ENCODE results near the gene TFDP2.

TFDP2 gene

DNA sequence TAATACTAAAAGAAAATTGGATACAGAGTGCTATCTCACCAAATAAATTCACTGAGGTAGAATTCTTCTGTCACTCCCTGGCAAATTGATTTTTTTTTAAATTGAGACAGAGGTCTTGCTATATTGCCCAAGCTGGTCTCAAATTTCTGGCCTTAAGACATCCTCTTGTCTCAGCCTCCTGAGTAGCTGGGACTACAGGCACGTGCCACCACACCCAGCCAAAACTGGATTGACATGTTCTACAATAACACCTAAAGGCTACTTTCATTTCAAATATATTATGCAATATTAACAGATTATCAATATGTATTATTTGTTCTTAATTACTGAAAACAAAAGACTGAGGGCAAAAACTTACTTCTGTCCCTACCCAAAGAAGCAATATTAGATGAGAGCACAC lies 36.7 kb downstream of the TFDP2 start:
- Histone ChIP-seq H3K4me1 (ENCODE audit: insufficient read depth, low read length, poor library complexity, severe bottlenecking) (peaks cover 14% of the 10 kb centered on the region), H3F3A (ENCODE audit: low read depth) (peaks cover 4% of the 10 kb centered on the region; the same call in 1 of the 2 replicates), H3K4me3 (ENCODE audit: low read length, poor library complexity, severe bottlenecking) (no peak overlapping the region), H3K9ac (ENCODE audit: low read depth, low read length, poor library complexity, severe bottlenecking) (no peak overlapping the region), H3K9me2 (replicated peaks; ENCODE audit: low read depth, low read length) (no peaks in the 10 kb centered on the region), H3K4me2 (ENCODE audit: low read depth, low read length, poor library complexity, severe bottlenecking) (no peak overlapping the region), H3K9me3 (ENCODE audit: insufficient read depth, low read depth, low read length) (no peaks in the 10 kb centered on the region), H3K79me2 (ENCODE audit: insufficient read depth, low read length) (peaks cover 45% of the 10 kb centered on the region), H3K27me3 (ENCODE audit: insufficient read depth, low read length, poor library complexity, severe bottlenecking) (no peaks in the 10 kb centered on the region), H4K20me1 (ENCODE audit: insufficient read depth, low read length, poor library complexity, severe bottlenecking) (no peaks in the 10 kb centered on the region), H2AFZ (ENCODE audit: low read length) (no peak overlapping the region), H3K36me3 (ENCODE audit: insufficient read depth, low read length) (no peaks in the 10 kb centered on the region)
- TF ChIP-seq EZH2phosphoT487 (IDR thresholded peaks at IDR 0.05; ENCODE audit: borderline replicate concordance): no peak
- TF ChIP-seq, protein P1, sequence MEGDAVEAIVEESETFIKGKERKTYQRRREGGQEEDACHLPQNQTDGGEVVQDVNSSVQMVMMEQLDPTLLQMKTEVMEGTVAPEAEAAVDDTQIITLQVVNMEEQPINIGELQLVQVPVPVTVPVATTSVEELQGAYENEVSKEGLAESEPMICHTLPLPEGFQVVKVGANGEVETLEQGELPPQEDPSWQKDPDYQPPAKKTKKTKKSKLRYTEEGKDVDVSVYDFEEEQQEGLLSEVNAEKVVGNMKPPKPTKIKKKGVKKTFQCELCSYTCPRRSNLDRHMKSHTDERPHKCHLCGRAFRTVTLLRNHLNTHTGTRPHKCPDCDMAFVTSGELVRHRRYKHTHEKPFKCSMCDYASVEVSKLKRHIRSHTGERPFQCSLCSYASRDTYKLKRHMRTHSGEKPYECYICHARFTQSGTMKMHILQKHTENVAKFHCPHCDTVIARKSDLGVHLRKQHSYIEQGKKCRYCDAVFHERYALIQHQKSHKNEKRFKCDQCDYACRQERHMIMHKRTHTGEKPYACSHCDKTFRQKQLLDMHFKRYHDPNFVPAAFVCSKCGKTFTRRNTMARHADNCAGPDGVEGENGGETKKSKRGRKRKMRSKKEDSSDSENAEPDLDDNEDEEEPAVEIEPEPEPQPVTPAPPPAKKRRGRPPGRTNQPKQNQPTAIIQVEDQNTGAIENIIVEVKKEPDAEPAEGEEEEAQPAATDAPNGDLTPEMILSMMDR (conservative IDR thresholded peaks at IDR 0.05; ENCODE audit: low read length): no peak

DNA sequence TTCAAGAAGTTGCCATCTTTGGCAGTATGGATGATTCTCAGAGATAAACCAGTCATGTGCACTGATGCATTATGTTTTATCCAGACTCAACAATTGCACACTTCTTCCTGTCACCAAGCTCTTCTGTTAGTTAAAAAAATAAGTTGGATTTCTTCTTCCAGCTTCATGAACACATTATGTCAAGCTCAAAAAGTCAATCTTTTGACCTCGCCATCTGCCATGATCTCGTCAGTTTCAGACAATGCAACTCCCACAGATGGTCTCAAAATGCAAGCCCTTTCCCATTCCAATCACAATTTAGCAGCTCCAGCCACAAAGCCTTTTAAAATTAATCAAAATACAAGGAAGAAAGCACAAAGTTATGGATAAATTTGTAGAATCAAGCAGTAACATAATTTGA lies 42.8 kb downstream of the TFDP2 start:
- Histone ChIP-seq H4K20me1 (ENCODE audit: insufficient read depth, low read length, poor library complexity, severe bottlenecking) (no peaks in the 10 kb centered on the region), H2AFZ (ENCODE audit: low read length) (no peak overlapping the region), H3K9me2 (replicated peaks; ENCODE audit: low read depth, low read length) (no peaks in the 10 kb centered on the region), H3K4me2 (ENCODE audit: low read depth, low read length, poor library complexity, severe bottlenecking) (no peak overlapping the region), H3K9me3 (ENCODE audit: insufficient read depth, low read depth, low read length) (no peaks in the 10 kb centered on the region), H3K9ac (ENCODE audit: low read depth, low read length, poor library complexity, severe bottlenecking) (no peak overlapping the region), H3K79me2 (ENCODE audit: insufficient read depth, low read length) (peaks cover 29% of the 10 kb centered on the region), H3K4me1 (ENCODE audit: insufficient read depth, low read length, poor library complexity, severe bottlenecking) (peaks cover 31% of the 10 kb centered on the region), H3K4me3 (ENCODE audit: low read length, poor library complexity, severe bottlenecking) (no peak overlapping the region), H3K36me3 (ENCODE audit: insufficient read depth, low read length) (no peaks in the 10 kb centered on the region), H3F3A (ENCODE audit: low read depth) (no peaks in the 10 kb centered on the region), H3K27me3 (ENCODE audit: insufficient read depth, low read length, poor library complexity, severe bottlenecking) (no peaks in the 10 kb centered on the region)
- no peak for TF ChIP-seq EZH2phosphoT487 (IDR thresholded peaks at IDR 0.05; ENCODE audit: borderline replicate concordance)
- TF ChIP-seq, protein P1 (conservative IDR thresholded peaks at IDR 0.05; ENCODE audit: low read length): no peak

DNA sequence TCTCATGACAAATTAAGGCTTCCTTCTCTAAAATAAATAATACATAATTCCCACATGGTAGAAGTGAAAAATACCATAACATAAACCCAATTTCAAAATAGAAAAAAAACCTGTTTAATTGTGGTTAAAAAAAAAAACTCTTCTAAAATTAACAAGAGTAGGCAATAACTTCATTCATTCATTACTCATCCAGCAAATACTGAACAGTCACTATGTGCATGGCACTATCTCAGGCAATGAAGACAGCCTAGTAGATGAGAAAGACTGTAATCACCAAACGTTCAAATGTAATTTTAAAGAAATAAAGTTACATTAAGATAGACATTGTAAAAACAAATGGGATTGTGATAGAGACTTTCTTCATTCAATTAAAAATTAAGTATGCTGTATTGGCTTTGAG lies 43.4 kb downstream of the TFDP2 start:
- TF ChIP-seq, protein P1 (conservative IDR thresholded peaks at IDR 0.05; ENCODE audit: low read length): no peak
- TF ChIP-seq EZH2phosphoT487 (IDR thresholded peaks at IDR 0.05; ENCODE audit: borderline replicate concordance): no peak
- H2AFZ ChIP-seq (ENCODE audit: low read length): no peak overlapping the region
- H3K36me3 ChIP-seq (ENCODE audit: insufficient read depth, low read length): no peaks in the 10 kb centered on the region
- no peak overlapping the region for H3K4me2 ChIP-seq (ENCODE audit: low read depth, low read length, poor library complexity, severe bottlenecking)
- H4K20me1 ChIP-seq (ENCODE audit: insufficient read depth, low read length, poor library complexity, severe bottlenecking): no peaks in the 10 kb centered on the region
- H3K9me3 ChIP-seq (ENCODE audit: insufficient read depth, low read depth, low read length): no peaks in the 10 kb centered on the region
- H3K9ac ChIP-seq (ENCODE audit: low read depth, low read length, poor library complexity, severe bottlenecking): no peak overlapping the region
- no peaks in the 10 kb centered on the region for H3K27me3 ChIP-seq (ENCODE audit: insufficient read depth, low read length, poor library complexity, severe bottlenecking)
- H3K4me1 ChIP-seq (ENCODE audit: insufficient read depth, low read length, poor library complexity, severe bottlenecking): peaks cover 31% of the 10 kb centered on the region
- H3K4me3 ChIP-seq (ENCODE audit: low read length, poor library complexity, severe bottlenecking): no peak overlapping the region
- no peaks in the 10 kb centered on the region for H3F3A ChIP-seq (ENCODE audit: low read depth)
- H3K9me2 ChIP-seq (replicated peaks; ENCODE audit: low read depth, low read length): no peaks in the 10 kb centered on the region
- H3K79me2 ChIP-seq (ENCODE audit: insufficient read depth, low read length): peaks cover 29% of the 10 kb centered on the region

Data from Loucy (cell line).